Stimulated activated CD4-positive, alpha-beta T cell treated with anti-CD3 and anti-CD28 coated beads, TNF-alpha, amount 100 ng/mL, for 24 hours (primary cell): ENCODE results near the gene ZNF14.
"Not testable (repeated sequence)": the region's sequence is repeated elsewhere in the genome, so short reads cannot be mapped to it uniquely, and the experiment has no call there.

Experiments used
- DNase-seq, 3 experiments: peaks; one replicate each; pipeline ENCODE4 v3.0.0-alpha.2; 2020; ENCODE audit warnings: low read depth in 3 of 3

ZNF14 gene

GRCh38 chr19:19732579-19733501 is at the start of gene ZNF14:
ZNF14 (minus strand) TSS chr19:19733112; CDS start chr19:19732958, 154 bp downstream.
- peak; percentile 81 to 93 (median 91) for DNase-seq

- DNase-seq = not testable (repeated sequence)
Observed at GRCh38 chr19:19781791-19782190, 48.9 kb upstream of the ZNF14 start.

DNA sequence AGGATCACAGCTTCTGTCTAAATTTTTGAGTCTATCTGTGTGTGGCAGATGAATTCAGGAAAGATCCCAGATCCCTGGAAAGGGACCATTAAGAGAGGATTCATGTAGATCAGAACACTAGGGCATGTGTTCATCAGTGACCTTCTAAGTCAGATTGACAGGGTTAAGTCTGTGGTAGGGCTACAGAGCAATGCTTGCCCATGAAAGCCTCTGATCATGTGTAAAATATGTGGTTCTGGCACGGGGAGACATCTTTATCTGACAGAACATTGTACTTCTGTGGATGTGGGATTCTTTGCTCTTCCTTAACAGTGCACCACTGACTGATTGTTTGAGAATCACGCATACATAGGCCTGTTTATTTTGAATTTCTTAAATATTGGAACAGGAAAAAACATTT is 45.8 kb upstream of the ZNF14 start:
- DNase-seq = no peak

DNA sequence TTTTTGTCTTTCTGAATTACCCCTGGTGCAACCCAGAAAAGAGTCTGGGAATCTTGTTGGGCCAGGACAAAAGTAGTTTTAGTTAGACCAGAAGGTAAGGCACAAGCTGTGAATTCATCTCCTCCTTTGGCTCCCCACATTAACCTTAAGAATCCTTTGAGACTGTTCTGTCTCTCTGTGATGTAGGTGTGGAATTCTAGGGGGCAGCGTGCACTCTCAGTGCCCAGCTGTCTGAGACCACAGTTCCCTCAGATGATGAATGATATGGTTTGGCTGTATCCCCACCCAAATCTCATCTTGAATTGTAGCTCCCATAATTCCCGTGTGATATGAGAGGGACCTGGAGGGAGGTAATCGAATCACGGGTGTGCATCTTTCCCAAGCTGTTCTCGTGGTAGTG is 44.8 kb upstream of the ZNF14 start:
- DNase-seq = no peak

DNA sequence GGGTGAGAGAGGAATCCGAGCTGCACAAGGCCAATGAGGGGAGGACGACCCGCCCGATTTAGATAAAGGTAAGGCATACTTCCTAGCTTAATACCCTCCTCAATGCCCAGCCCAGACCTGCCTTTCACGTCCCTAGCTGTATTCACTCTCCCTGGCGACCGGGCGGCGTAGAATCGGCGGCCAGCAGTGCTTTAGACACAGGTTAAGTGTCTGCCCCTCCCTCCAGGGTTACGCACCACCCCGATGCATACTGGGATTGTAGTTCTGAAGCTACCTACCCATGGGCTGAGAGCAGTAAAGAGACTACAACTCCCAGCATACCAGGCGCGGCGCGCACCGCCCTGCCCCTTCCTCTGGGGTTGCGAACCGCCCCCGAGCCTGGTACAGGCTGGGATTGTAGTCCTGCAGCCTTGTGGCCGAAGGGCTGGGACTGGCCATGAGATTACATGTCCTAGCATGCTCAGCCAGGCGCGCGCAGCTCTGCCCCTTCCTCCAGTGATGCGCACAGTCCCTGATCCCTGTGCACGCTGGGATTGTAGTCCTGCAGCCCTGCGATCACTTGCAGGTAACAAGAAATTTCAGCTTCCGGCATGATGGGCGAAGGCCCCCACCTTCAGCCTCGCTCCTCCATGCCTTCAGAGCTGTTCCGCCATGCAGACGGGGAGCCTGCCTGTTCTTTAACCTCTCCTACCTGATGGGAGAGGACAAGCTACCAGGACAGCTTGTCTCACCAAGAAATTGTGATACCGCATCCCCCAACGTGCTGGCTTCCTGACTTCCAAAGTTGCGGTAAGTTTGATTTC is 43.5 kb upstream of the ZNF14 start:
- DNase-seq = peak; percentile 79 to 92 (median 84)

- DNase-seq = no peak
Observed at GRCh38 chr19:19775891-19776205, 42.9 kb upstream of the ZNF14 start.

GRCh38 chr19:19774354-19775033 is 41.6 kb upstream of the ZNF14 start:
- DNase-seq = no peak

- not testable (repeated sequence) for DNase-seq
Observed at GRCh38 chr19:19771963-19772362, 39.1 kb upstream of the ZNF14 start.

DNA sequence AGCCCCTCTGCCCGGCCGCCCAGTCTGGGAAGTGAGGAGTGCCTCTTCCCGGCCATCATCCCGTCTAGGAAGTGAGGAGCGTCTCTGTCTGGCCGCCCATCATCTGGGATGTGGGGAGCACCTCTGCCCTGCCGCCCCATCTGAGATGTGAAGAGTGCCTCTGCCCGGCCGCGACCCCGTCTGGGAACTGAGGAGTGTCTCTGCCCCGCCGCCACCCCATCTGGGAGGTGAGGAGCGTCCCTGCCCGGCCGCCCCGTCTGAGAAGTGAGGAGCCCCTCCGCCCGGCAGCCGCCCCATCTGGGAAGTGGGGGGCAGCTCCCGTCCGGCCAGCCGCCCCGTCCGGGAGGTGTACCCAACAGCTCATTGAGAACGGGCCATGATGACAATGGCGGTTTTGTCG is 37.1 kb upstream of the ZNF14 start:
- not testable (repeated sequence) for DNase-seq

DNA sequence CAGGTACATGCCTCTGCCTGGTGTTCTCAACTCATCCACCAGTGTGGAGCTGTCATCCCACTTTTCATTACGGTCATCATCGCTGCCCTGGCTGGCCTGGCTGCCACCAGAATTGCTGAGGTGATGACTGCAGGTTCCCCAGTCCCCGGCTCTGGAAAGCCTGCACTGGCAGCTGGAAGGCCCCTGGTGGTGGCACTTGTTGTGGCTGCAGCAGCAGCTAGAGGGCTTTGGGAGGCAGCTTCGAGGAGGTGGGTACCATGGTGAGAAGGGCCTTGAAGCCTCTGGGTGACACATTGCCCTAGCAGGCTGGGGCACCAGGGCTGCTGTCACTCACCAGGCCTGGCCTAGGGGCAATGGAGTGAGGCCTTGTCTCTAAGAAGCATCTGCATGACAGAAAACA is 25.3 kb upstream of the ZNF14 start:
- DNase-seq = no peak

GRCh38 chr19:19752760-19753403 is 20.0 kb upstream of the ZNF14 start:
- DNase-seq = no peak

GRCh38 chr19:19751846-19752245 is 18.9 kb upstream of the ZNF14 start:
- no peak for DNase-seq

DNA sequence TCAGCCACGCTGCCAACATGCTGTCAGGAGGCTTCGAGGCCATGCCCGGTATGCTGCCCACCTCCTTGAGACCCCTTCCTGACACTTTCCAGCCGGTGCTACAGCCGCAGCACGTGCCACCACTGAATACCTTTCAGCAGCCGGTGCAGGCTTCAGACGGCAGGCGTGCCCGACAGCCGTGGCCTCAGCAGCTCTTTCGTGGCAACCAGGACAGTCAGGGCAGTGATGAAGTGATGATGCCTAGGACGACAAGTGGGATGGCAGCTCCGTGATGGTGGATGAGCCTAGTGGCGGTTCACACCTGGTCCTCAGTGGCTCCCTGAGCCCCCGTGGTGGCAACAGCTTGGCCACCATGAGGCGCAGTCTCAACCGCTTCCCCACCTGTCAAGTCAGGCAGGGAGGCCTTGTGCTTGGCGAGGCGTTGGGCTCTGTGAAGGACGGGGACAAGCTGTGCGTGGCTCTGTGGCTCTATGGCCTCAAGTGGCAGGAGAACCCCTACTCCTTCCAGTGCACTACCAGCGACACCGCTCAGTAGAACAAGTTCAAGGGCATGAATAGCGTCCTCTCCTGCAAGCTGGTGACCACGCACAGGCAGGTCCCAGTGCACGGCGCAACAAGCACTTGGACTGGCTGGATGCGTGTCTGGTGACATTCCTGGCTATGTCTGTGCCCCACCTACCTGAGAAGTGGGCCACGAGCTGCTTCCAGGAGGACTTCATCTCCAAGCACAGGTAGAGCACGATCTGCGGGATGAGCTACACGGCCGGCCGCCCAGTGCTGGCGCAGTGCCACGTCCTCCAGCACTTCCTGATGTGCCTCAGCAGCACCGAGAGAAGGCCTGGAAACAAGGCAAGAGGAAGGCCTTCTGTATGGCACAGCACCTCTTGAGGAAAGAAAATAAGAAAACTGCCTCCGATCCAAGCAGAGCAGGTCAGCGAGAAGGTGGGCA is 18.2 kb upstream of the ZNF14 start:
- DNase-seq = no peak

- DNase-seq = no peak
Observed at GRCh38 chr19:19749908-19750841, 17.3 kb upstream of the ZNF14 start.

DNA sequence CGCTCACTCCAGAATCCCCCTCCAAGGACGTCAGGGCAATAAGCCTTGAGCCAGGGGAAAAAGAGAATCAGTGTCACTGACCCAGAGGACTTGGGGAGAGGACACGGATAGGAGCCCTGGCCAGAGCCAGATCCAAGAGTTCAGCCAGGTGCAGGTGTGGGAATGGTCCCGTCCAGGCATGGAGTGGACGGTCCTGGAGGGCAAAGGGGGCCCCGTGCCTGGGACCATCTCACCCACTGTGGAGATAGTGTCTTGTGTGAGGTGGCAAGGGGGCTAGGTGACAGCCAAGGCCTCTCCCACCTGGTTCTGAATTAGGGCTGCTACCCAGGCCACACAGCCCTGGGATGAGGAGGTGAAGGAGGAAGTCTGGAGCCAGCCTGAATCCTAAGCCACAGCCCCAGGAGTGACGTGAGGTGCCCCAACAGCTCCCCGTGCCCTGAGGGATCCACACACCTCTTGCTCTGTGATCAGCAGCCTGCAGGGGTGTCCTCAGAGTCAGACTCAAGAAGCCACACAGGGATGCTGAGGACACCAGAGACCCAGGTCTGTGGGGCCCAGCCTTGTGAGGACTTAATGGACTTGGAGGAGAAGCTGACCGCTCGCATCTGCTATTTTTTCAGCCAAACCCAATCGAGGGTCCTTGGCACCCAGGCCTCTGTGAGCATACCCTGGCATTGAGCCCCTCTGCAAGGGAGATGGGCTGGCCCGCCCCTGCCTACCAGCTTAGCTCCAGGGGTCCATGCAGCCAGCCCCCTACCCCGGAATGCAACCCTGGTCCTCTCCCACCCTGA is 16.4 kb upstream of the ZNF14 start:
- DNase-seq = no peak

- no peak for DNase-seq
Observed at GRCh38 chr19:19748249-19748938, 15.5 kb upstream of the ZNF14 start.

- no peak for DNase-seq
Observed at GRCh38 chr19:19747357-19748220, 14.7 kb upstream of the ZNF14 start.
